ENCODE data around the gene OR1S2.

GRCh38 chr11:58199271-58199670 lies 4.7 kb downstream of the OR1S2 start:
- TF ChIP-seq CTCF (IDR thresholded peaks at IDR 0.05; ENCODE audit: low read depth, low read length) (no peak), POLR2A (IDR thresholded peaks at IDR 0.05; ENCODE audit: extremely low read depth, insufficient read length) (no peak)

All from NB4 (cell line).